Measurements from ENCODE around the gene TNK2.
"Not testable (repeated sequence)": the region's sequence is repeated elsewhere in the genome, so short reads cannot be mapped to it uniquely, and the experiment has no call there.

TNK2 gene

GRCh38 chr3:195941265-195941815 lies 33.0 kb upstream of the TNK2 start:
- DNase-seq (ENCODE audit: low read depth, low spot score); H3K27me3 ChIP-seq (ENCODE audit: insufficient read depth, insufficient read length); H3K9ac ChIP-seq (ENCODE audit: insufficient read length, low read depth); H3K4me3 ChIP-seq (ENCODE audit: insufficient read length, low read depth); H3K4me1 ChIP-seq (ENCODE audit: insufficient read depth, insufficient read length): not testable (repeated sequence)
- Histone ChIP-seq H3K9me3 (ENCODE audit: insufficient read depth, low read length) (peaks cover 22% of the 10 kb centered on the region; the same call in 1 of the 2 replicates), H3K36me3 (ENCODE audit: insufficient read depth, insufficient read length, low read length) (peaks cover 13% of the 10 kb centered on the region)

GRCh38 chr3:195940806-195941205 lies 32.5 kb upstream of the TNK2 start:
- H3K4me3 ChIP-seq (ENCODE audit: insufficient read length, low read depth); H3K27me3 ChIP-seq (ENCODE audit: insufficient read depth, insufficient read length); H3K4me1 ChIP-seq (ENCODE audit: insufficient read depth, insufficient read length); DNase-seq (ENCODE audit: low read depth, low spot score); H3K9ac ChIP-seq (ENCODE audit: insufficient read length, low read depth): not testable (repeated sequence)
- Histone ChIP-seq H3K36me3 (ENCODE audit: insufficient read depth, insufficient read length, low read length) (peaks cover 13% of the 10 kb centered on the region), H3K9me3 (ENCODE audit: insufficient read depth, low read length) (peaks cover 22% of the 10 kb centered on the region; the same call in 1 of the 2 replicates)

GRCh38 chr3:195939526-195940470 lies 31.4 kb upstream of the TNK2 start:
- not testable (repeated sequence) for H3K9ac ChIP-seq (ENCODE audit: insufficient read length, low read depth); DNase-seq (ENCODE audit: low read depth, low spot score); H3K4me3 ChIP-seq (ENCODE audit: insufficient read length, low read depth); H3K27me3 ChIP-seq (ENCODE audit: insufficient read depth, insufficient read length); H3K4me1 ChIP-seq (ENCODE audit: insufficient read depth, insufficient read length)
- Histone ChIP-seq H3K36me3 (ENCODE audit: insufficient read depth, insufficient read length, low read length) (peaks cover 12% of the 10 kb centered on the region), H3K9me3 (ENCODE audit: insufficient read depth, low read length) (peaks cover 19% of the 10 kb centered on the region; the same call in 1 of the 2 replicates)

DNA sequence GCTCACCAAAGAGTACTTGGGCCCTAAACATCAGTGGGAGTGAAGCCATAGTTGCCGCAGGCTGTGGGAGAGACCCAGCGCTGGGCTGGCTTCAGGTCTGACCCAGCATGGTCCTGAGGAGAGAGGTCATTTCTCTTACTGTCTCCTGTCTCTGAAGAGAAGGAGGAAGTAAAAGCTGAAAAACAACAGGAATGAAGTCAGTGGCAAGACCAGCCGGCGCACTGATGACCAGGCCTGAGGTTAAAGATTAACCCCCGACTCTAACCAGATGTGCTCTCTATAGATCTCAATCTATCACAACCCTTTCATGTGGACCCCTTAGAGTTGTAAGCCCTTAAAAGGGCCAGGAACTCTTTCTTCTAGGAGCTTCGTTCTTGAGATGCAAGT lies 24.7 kb upstream of the TNK2 start:
- not testable (repeated sequence) for H3K36me3 ChIP-seq (ENCODE audit: insufficient read depth, insufficient read length, low read length); DNase-seq (ENCODE audit: low read depth, low spot score); H3K4me1 ChIP-seq (ENCODE audit: insufficient read depth, insufficient read length); H3K27me3 ChIP-seq (ENCODE audit: insufficient read depth, insufficient read length); H3K4me3 ChIP-seq (ENCODE audit: insufficient read length, low read depth); H3K9ac ChIP-seq (ENCODE audit: insufficient read length, low read depth); H3K9me3 ChIP-seq (ENCODE audit: insufficient read depth, low read length)

DNA sequence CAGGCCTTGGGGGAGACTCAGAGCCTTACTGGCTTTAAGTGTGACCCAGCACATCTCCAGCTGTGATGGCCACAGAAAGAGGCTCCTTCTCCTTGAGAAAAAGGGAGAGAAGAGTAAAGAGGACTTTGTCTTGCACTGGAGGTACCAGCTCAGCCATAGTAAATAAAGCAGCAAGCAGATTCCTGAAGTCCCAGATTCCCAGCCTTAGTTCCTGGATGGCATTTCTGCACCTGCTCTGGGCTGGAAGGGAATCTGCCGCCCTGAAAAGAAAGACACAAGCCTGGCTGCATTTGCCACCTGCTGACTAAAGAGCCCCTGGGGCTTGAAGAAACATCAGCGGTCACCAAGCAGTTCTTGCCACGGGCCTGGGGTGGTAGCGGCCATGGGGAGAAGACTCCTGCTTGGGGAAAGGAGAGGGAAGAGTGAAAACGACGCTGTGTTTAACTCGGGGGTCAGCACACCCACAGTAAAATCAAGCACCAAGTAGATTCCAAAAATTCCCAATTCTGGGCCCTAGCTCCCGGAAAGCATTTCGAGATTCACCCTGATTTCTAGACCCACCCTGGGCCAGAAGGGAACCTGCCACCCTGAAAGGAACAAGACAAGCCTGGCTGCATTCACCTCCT lies 24.2 kb upstream of the TNK2 start:
- H3K4me3 ChIP-seq (ENCODE audit: insufficient read length, low read depth) = no peak overlapping the region

DNA sequence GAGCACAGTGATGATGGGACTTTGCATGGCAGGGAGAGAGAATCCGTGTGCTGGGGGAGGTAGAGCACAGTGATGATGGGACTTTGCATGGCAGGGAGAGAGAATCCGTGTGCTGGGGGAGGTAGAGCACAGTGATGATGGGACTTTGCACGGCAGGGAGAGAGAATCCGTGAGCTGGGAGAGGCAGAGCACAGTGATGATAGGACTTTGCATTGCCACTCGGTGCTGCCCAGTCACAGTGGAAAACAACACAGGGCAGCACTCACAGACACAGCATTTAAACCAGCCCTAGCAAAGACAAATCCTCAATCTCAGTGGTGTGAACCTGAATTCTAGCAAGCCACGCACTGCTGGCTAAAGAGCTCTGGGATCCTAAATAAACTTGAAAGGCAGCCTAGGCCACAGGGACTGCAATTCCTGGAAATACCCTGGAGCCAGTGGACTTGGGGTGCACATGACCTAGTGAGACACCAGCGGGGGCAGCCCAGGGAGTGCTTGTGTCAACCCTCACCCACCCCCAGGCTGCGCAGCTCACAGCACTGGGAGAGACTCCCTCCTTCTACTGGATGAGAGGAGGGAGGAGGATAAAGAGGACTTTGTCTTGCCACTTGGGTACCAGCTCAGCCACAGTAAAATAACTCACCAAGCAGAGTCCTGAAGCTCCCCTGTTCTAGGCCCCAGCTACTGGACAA lies 23.4 kb upstream of the TNK2 start:
- DNase-seq (ENCODE audit: low read depth, low spot score) = no peak
- H3K9me3 ChIP-seq (ENCODE audit: insufficient read depth, low read length) = peaks cover 8% of the 10 kb centered on the region; the same call in 1 of the 2 replicates
- H3K4me1 ChIP-seq (ENCODE audit: insufficient read depth, insufficient read length) = peaks cover 6% of the 10 kb centered on the region
- no peak for TF ChIP-seq ZNF274 (IDR thresholded peaks at IDR 0.05; ENCODE audit: low read depth, low read length)
- TF ChIP-seq SUZ12 (IDR thresholded peaks at IDR 0.05; ENCODE audit: extremely low read depth, insufficient read depth, insufficient read length) = no peak
- TF ChIP-seq YY1 (IDR thresholded peaks at IDR 0.05; ENCODE audit: insufficient read depth, insufficient read length) = no peak
- H3K36me3 ChIP-seq (ENCODE audit: insufficient read depth, insufficient read length, low read length) = no peaks in the 10 kb centered on the region
- H3K9ac ChIP-seq (ENCODE audit: insufficient read length, low read depth) = no peak overlapping the region
- no peak overlapping the region for H3K4me3 ChIP-seq (ENCODE audit: insufficient read length, low read depth)
- H3K27me3 ChIP-seq (ENCODE audit: insufficient read depth, insufficient read length) = no peaks in the 10 kb centered on the region

More for the DNA sequence above, 24.2 kb upstream of the TNK2 start:
- Histone ChIP-seq H3K36me3 (ENCODE audit: insufficient read depth, insufficient read length, low read length) (no peaks in the 10 kb centered on the region), H3K27me3 (ENCODE audit: insufficient read depth, insufficient read length) (no peaks in the 10 kb centered on the region), H3K9me3 (ENCODE audit: insufficient read depth, low read length) (peaks cover 8% of the 10 kb centered on the region; the same call in 1 of the 2 replicates), H3K9ac (ENCODE audit: insufficient read length, low read depth) (no peak overlapping the region), H3K4me1 (ENCODE audit: insufficient read depth, insufficient read length) (peaks cover 5% of the 10 kb centered on the region)
- TF ChIP-seq SUZ12 (IDR thresholded peaks at IDR 0.05; ENCODE audit: extremely low read depth, insufficient read depth, insufficient read length) (no peak), YY1 (IDR thresholded peaks at IDR 0.05; ENCODE audit: insufficient read depth, insufficient read length) (no peak), ZNF274 (IDR thresholded peaks at IDR 0.05; ENCODE audit: low read depth, low read length) (no peak)
- no peak for DNase-seq (ENCODE audit: low read depth, low spot score)

DNA sequence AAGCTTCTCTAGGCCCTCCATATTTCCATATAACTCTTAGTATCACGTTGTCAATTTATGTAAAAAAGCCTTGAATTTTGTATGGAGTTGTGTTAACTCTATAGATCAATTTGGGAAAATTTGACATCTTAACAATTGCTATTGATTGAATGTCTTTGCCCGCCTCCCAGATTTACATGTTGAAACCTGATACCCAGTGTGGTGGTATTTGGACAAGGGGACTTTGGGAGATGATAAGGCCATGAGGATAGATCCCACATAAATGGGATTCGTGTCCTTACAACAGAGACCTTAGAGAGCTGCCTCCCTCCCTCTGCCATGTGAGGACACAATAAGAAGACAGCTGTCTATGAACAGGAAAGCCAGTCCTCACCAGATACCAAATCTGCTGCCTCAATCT lies 21.1 kb upstream of the TNK2 start:
- Histone ChIP-seq H3K36me3 (ENCODE audit: insufficient read depth, insufficient read length, low read length) (no peaks in the 10 kb centered on the region), H3K4me3 (ENCODE audit: insufficient read length, low read depth) (no peak overlapping the region), H3K9ac (ENCODE audit: insufficient read length, low read depth) (no peak overlapping the region), H3K9me3 (ENCODE audit: insufficient read depth, low read length) (peaks cover 8% of the 10 kb centered on the region; the same call in 1 of the 2 replicates), H3K4me1 (ENCODE audit: insufficient read depth, insufficient read length) (peaks cover 6% of the 10 kb centered on the region), H3K27me3 (ENCODE audit: insufficient read depth, insufficient read length) (no peaks in the 10 kb centered on the region)
- no peak for DNase-seq (ENCODE audit: low read depth, low spot score)
- TF ChIP-seq SUZ12 (IDR thresholded peaks at IDR 0.05; ENCODE audit: extremely low read depth, insufficient read depth, insufficient read length) (no peak), ZNF274 (IDR thresholded peaks at IDR 0.05; ENCODE audit: low read depth, low read length) (no peak), YY1 (IDR thresholded peaks at IDR 0.05; ENCODE audit: insufficient read depth, insufficient read length) (no peak)
